Stomach (tissue), 9 donors: Measurements from ENCODE around the gene SAMD8. TPM values are rescaled to one million over a fixed set of nuclear protein-coding genes. Genes with fewer than 3 reads are reported as not detected.

Experiments used
- DNase-seq, 2 donors: peaks; one replicate each; pipeline versions ENCODE4 v3.0.0 to v3.0.0-alpha.2; 2013 to 2019
- H3K27ac ChIP-seq, 5 donors: fragments of 200-600 bp in 4 of 5; sonication (generic) in 4 of 5; one replicate each; pipeline ENCODE4 v1.5.1; 2013 to 2019; ENCODE audit warnings: mild to moderate bottlenecking in 1 of 5, moderate library complexity in 1 of 5
- H3K27me3 ChIP-seq, 3 donors: fragments of 200-600 bp; sonication (generic); one replicate each; pipeline ENCODE4 v1.5.1; 2017 to 2019; ENCODE audit warnings: mixed run types in 1 of 3
- H3K36me3 ChIP-seq, 4 donors: fragments of 200-600 bp; sonication (generic); 1 replicate in 3 of 4; 2 replicates in 1 of 4; pipeline ENCODE4 v1.5.1; 2016 to 2019
- H3K4me1 ChIP-seq, 4 donors: fragments of 200-600 bp; sonication (generic); one replicate each; pipeline ENCODE4 v1.5.1; 2016 to 2019
- H3K4me3 ChIP-seq, 4 donors: fragments of 200-600 bp; sonication (generic) in 3 of 4; one replicate each; pipeline ENCODE4 v1.5.1; 2016 to 2019; ENCODE audit warnings: mild to moderate bottlenecking in 1 of 4
- H3K9me3 ChIP-seq, 4 donors: fragments of 200-600 bp; sonication (generic); one replicate each; pipeline ENCODE4 v1.5.1; 2016 to 2019
- CTCF ChIP-seq, 7 experiments: fragments of 450-650 bp in 4 of 7; fragments of 200-600 bp in 3 of 7; sonication (generic) in 3 of 7; IDR thresholded peaks; one replicate each; pipeline ENCODE4 v1.5.1; 2016 to 2019; ENCODE audit warnings: antibody characterized with exemption in 7 of 7, control low read depth in 2 of 7, mild to moderate bottlenecking in 1 of 7
- EP300 ChIP-seq: sonication (generic); formaldehyde crosslinking; IDR thresholded peaks from one replicate; pipeline ENCODE4 v1.6.1; 2017; ENCODE audit warnings: antibody characterized with exemption
- POLR2A ChIP-seq, 4 donors: fragments of 450-650 bp; IDR thresholded peaks; one replicate each; pipeline ENCODE4 v1.6.1; 2016; ENCODE audit warnings: antibody characterized with exemption in 4 of 4, control low read depth in 2 of 4, mild to moderate bottlenecking in 1 of 4, moderate library complexity in 1 of 4
- POLR2AphosphoS5 ChIP-seq, 3 donors: sonication (generic); formaldehyde crosslinking; IDR thresholded peaks; one replicate each; pipeline ENCODE4 v1.6.1; 2016; ENCODE audit warnings: antibody characterized with exemption in 3 of 3
- WGBS, 5 donors: extraction: QIAGEN DNeasy Blood & Tissue Kit in 3 of 5; methylation state at CpG; one replicate each; pipeline versions ENCODE4 v1.1.5 to v1.1.7; 2013 to 2018; 5-methylcytosine and 5-hydroxymethylcytosine counted together
- intact Hi-C: fragments of 100-400 bp; cut with DNase I; formaldehyde crosslinking; loops from one replicate; pipeline ENCODE4 v1.15.1; 2023; ENCODE audit warnings: low total_unique reads
- polyA plus RNA-seq, 3 donors: library from polyadenylated mRNA; stranded (reverse); fragments of 200-250 nt; gene quantifications; one replicate each; pipeline ENCODE4 v1.2.3, GENCODE V29; 2013
- total RNA-seq, 5 donors: library from RNA; depleted of rRNA; stranded (reverse); fragments of >200 nt; gene quantifications; one replicate each; pipeline versions ENCODE4 v1.1.0 to v1.2.3, GENCODE V29; 2014 to 2016
- donor health status: healthy with polysubstance abuse.
- donor health status: Bipolar disorder and iron deficiency.
- donor health status: healthy.

The SAMD8 gene
- total and polyA plus RNA-seq, 8 donors: 2.9 to 34.9 (median 5.5) TPM

- Histone ChIP-seq H3K36me3 (no peaks in the 10 kb centered on the region), H3K27me3 (no peaks in the 10 kb centered on the region), H3K4me1 (peaks cover 0 to 9% (median 2%) of the 10 kb centered on the region in 4 donors), H3K27ac (no peak overlapping the region), H3K4me3 (no peak overlapping the region), H3K9me3 (no peaks in the 10 kb centered on the region)
- WGBS, 5 donors: 85 to 91% (median 90%) methylated on average over 8 of the region's 8 CpGs
- no peak for DNase-seq
- intact Hi-C loops: no loop called here
- TF ChIP-seq EP300 (no peak), POLR2AphosphoS5 (IDR thresholded peaks at IDR 0.05) (no peak), POLR2A (IDR thresholded peaks at IDR 0.05) (no peak), CTCF (IDR thresholded peaks at IDR 0.05) (no peak)
These were observed 47.8 kb upstream of the SAMD8 start for GRCh38 chr10:75063461-75064230.

GRCh38 chr10:75065076-75065475, 46.4 kb upstream of the SAMD8 start:
- intact Hi-C loops: no loop called here
- 77 to 96% (median 91%) methylated on average over 4 of the region's 4 CpGs for WGBS, 5 donors
- H3K27me3 ChIP-seq: no peaks in the 10 kb centered on the region

GRCh38 chr10:75066271-75066670, 45.2 kb upstream of the SAMD8 start:
- DNase-seq: no peak
- WGBS, 5 donors: 87 to 97% (median 94%) methylated on average over 5 of the region's 5 CpGs
- H3K27ac ChIP-seq: no peak overlapping the region
- H3K4me1 ChIP-seq: peaks cover 0 to 14% (median 5%) of the 10 kb centered on the region in 4 donors
- no peak for TF ChIP-seq CTCF (IDR thresholded peaks at IDR 0.05)
- no peak for TF ChIP-seq POLR2AphosphoS5 (IDR thresholded peaks at IDR 0.05)
- no peak for TF ChIP-seq EP300
- TF ChIP-seq POLR2A (IDR thresholded peaks at IDR 0.05): no peak
- no peaks in the 10 kb centered on the region for H3K27me3 ChIP-seq
- no peaks in the 10 kb centered on the region for H3K9me3 ChIP-seq
- H3K4me3 ChIP-seq: no peak overlapping the region
- intact Hi-C loops: no loop called here
- no peaks in the 10 kb centered on the region for H3K36me3 ChIP-seq

More at GRCh38 chr10:75065076-75065475, 46.4 kb upstream of the SAMD8 start:
- Histone ChIP-seq H3K4me1 (peaks cover 0 to 9% (median 2%) of the 10 kb centered on the region in 4 donors), H3K4me3 (no peak overlapping the region), H3K36me3 (no peaks in the 10 kb centered on the region), H3K9me3 (no peaks in the 10 kb centered on the region), H3K27ac (no peak overlapping the region)
- no peak for DNase-seq
- no peak for TF ChIP-seq EP300
- TF ChIP-seq CTCF (IDR thresholded peaks at IDR 0.05): no peak
- TF ChIP-seq POLR2A (IDR thresholded peaks at IDR 0.05): no peak
- TF ChIP-seq POLR2AphosphoS5 (IDR thresholded peaks at IDR 0.05): no peak

- Histone ChIP-seq H3K27me3 (no peaks in the 10 kb centered on the region), H3K27ac (no peak overlapping the region), H3K9me3 (no peaks in the 10 kb centered on the region), H3K4me1 (peaks cover 0 to 14% (median 5%) of the 10 kb centered on the region in 4 donors), H3K4me3 (no peak overlapping the region), H3K36me3 (no peaks in the 10 kb centered on the region)
- WGBS, 5 donors: 82 to 87% (median 84%) methylated on average over 7 of the region's 7 CpGs
- intact Hi-C loops: no loop called here
- TF ChIP-seq EP300: no peak
- no peak for TF ChIP-seq CTCF (IDR thresholded peaks at IDR 0.05)
- TF ChIP-seq POLR2AphosphoS5 (IDR thresholded peaks at IDR 0.05): no peak
- no peak for TF ChIP-seq POLR2A (IDR thresholded peaks at IDR 0.05)
- no peak for DNase-seq
These were observed 44.2 kb upstream of the SAMD8 start for GRCh38 chr10:75067272-75067671.
